MM.1S (cell line): ENCODE data around the gene MGME1.

Experiments used
- DNase-seq: peaks from one replicate; pipeline ENCODE4 v3.0.0-alpha.2; 2015
- H2AFZ ChIP-seq: fragments of 300-600 bp; sonication (generic); 2 replicates; pipeline ENCODE4 v1.6.0; 2016; ENCODE audit warnings: antibody characterized with exemption, low read length
- H3F3A ChIP-seq: fragments of 300-600 bp; sonication (generic); 2 replicates; pipeline ENCODE4 v1.6.1; 2016; ENCODE audit warnings: mild to moderate bottlenecking, antibody characterized with exemption, low read length, moderate library complexity, mixed read lengths; ENCODE audit not compliant: insufficient read depth
- H3K27ac ChIP-seq: fragments of 300-600 bp; sonication (generic); 2 replicates; pipeline ENCODE4 v1.5.1; 2016; ENCODE audit warnings: mild to moderate bottlenecking, low read length
- H3K27me3 ChIP-seq: fragments of 300-600 bp; sonication (generic); replicated peaks from 2 replicates; pipeline ENCODE4 v1.6.0; 2016; ENCODE audit warnings: low read length; ENCODE audit not compliant: insufficient read depth
- H3K36me3 ChIP-seq: fragments of 300-600 bp; sonication (generic); replicated peaks from 2 replicates; pipeline ENCODE4 v1.6.1; 2016; ENCODE audit warnings: mild to moderate bottlenecking, low read length, mixed read lengths; ENCODE audit not compliant: insufficient read depth
- H3K4me1 ChIP-seq: fragments of 300-600 bp; sonication (generic); 2 replicates; pipeline ENCODE4 v1.6.1; 2016; ENCODE audit warnings: low read length, mixed read lengths
- H3K4me2 ChIP-seq: fragments of 300-600 bp; sonication (generic); 2 replicates; pipeline ENCODE4 v1.6.0; 2016; ENCODE audit warnings: low read depth, low read length
- H3K4me3 ChIP-seq: fragments of 300-600 bp; sonication (generic); 2 replicates; pipeline ENCODE4 v1.5.1; 2016; ENCODE audit warnings: low read length, mixed read lengths
- H3K79me2 ChIP-seq: fragments of 300-600 bp; sonication (generic); 2 replicates; pipeline ENCODE4 v1.6.1; 2016; ENCODE audit warnings: mixed run types, low read length, mixed read lengths
- H3K9ac ChIP-seq: fragments of 300-600 bp; sonication (generic); 2 replicates; pipeline ENCODE4 v1.6.1; 2016; ENCODE audit warnings: low read length, mixed read lengths
- H3K9me2 ChIP-seq: fragments of 300-600 bp; sonication (generic); replicated peaks from 2 replicates; pipeline ENCODE4 v1.6.1; 2016; ENCODE audit warnings: mild to moderate bottlenecking, low read length, mixed read lengths; ENCODE audit not compliant: insufficient read depth
- H3K9me3 ChIP-seq: fragments of 300-600 bp; sonication (generic); replicated peaks from 2 replicates; pipeline ENCODE4 v1.6.1; 2016; ENCODE audit warnings: mild to moderate bottlenecking, low read length, mixed read lengths; ENCODE audit not compliant: insufficient read depth
- H4K20me1 ChIP-seq: fragments of 300-600 bp; sonication (generic); 2 replicates; pipeline ENCODE4 v1.6.1; 2016; ENCODE audit warnings: mild to moderate bottlenecking, low read length, moderate library complexity, mixed read lengths; ENCODE audit not compliant: insufficient read depth
- CTCF ChIP-seq: fragments of 300-600 bp; sonication (generic); IDR thresholded peaks from 2 replicates; pipeline ENCODE4 v1.5.1; 2016; ENCODE audit warnings: antibody characterized with exemption, low read length, mixed read lengths
- EZH2 ChIP-seq: fragments of 300-600 bp; sonication (generic); optimal IDR thresholded peaks from 2 replicates; pipeline ENCODE3; 2017; ENCODE audit warnings: low read depth, mild to moderate bottlenecking, antibody characterized with exemption, low read length, mixed read lengths
- EZH2phosphoT487 ChIP-seq: fragments of 300-600 bp; sonication (generic); IDR thresholded peaks from 2 replicates; pipeline ENCODE4 v1.6.1; 2018; ENCODE audit warnings: antibody characterized with exemption, low read length

Gene MGME1

GRCh38 chr20:17956099-17956685 is 12.6 kb upstream of the MGME1 start:
- Histone ChIP-seq H3K9ac (no peak overlapping the region), H3K79me2 (peaks cover 100% of the 10 kb centered on the region), H4K20me1 (peaks cover 51% of the 10 kb centered on the region), H3K36me3 (peaks cover 33% of the 10 kb centered on the region; the same call in 1 of the 2 replicates), H3K9me3 (no peaks in the 10 kb centered on the region), H3K4me3 (no peak overlapping the region), H3K4me1 (peaks cover 37% of the 10 kb centered on the region), H2AFZ (no peak overlapping the region), H3K27me3 (no peaks in the 10 kb centered on the region), H3F3A (peaks cover 33% of the 10 kb centered on the region; the same call in 1 of the 2 replicates), H3K9me2 (no peaks in the 10 kb centered on the region), H3K27ac (no peak overlapping the region), H3K4me2 (no peak overlapping the region)
- no peak for DNase-seq
- TF ChIP-seq CTCF (no peak), EZH2phosphoT487 (no peak), EZH2 (no peak)

GRCh38 chr20:17957505-17958363 is 11.1 kb upstream of the MGME1 start:
- H3F3A ChIP-seq = peaks cover 40% of the 10 kb centered on the region
- H3K4me1 ChIP-seq = peaks cover 49% of the 10 kb centered on the region
- no peak overlapping the region for H2AFZ ChIP-seq
- no peak overlapping the region for H3K27ac ChIP-seq
- TF ChIP-seq EZH2 = no peak
- no peak for TF ChIP-seq CTCF
- TF ChIP-seq EZH2phosphoT487 = no peak
- peaks cover 28% of the 10 kb centered on the region; the same call in 1 of the 2 replicates for H3K36me3 ChIP-seq
- DNase-seq = no peak
- H3K9ac ChIP-seq = no peak overlapping the region
- no peak overlapping the region for H3K4me2 ChIP-seq
- no peaks in the 10 kb centered on the region for H3K9me2 ChIP-seq
- H3K79me2 ChIP-seq = peaks cover 100% of the 10 kb centered on the region
- no peak overlapping the region for H3K4me3 ChIP-seq
- H3K27me3 ChIP-seq = no peaks in the 10 kb centered on the region
- H4K20me1 ChIP-seq = peaks cover 59% of the 10 kb centered on the region
- H3K9me3 ChIP-seq = no peaks in the 10 kb centered on the region

GRCh38 chr20:17958373-17959256 is 10.2 kb upstream of the MGME1 start:
- Histone ChIP-seq H2AFZ (no peak overlapping the region), H3K9me3 (no peaks in the 10 kb centered on the region), H3K36me3 (peaks cover 25% of the 10 kb centered on the region; the same call in 1 of the 2 replicates), H3K4me2 (no peak overlapping the region; the same call in 1 of the 2 replicates), H4K20me1 (peaks cover 64% of the 10 kb centered on the region), H3F3A (peaks cover 36% of the 10 kb centered on the region), H3K4me1 (peaks cover 58% of the 10 kb centered on the region), H3K4me3 (no peak overlapping the region), H3K9me2 (no peaks in the 10 kb centered on the region), H3K27ac (peak overlapping the region; percentile 21; the same call in 1 of the 2 replicates), H3K27me3 (no peaks in the 10 kb centered on the region), H3K9ac (no peak overlapping the region), H3K79me2 (peaks cover 100% of the 10 kb centered on the region)
- DNase-seq = no peak
- TF ChIP-seq EZH2phosphoT487 = no peak
- no peak for TF ChIP-seq EZH2
- no peak for TF ChIP-seq CTCF
